HL-60 (cell line): ENCODE results near the gene NEDD4L.

Experiments used
- DNase-seq, 2 experiments: peaks; one replicate each; pipeline ENCODE4 v3.0.0-alpha.2; 2010 to 2020; ENCODE audit warnings: low read depth in 1 of 2, low spot score in 1 of 2
- H3K27ac ChIP-seq: fragments of 250-450 bp; sonication (Bioruptor Pico); replicated peaks from 2 replicates; pipeline ENCODE4 v1.5.1; 2020; ENCODE audit warnings: mild to moderate bottlenecking, moderate library complexity
- H3K27me3 ChIP-seq: fragments of 250-450 bp; sonication (Bioruptor Pico); 2 replicates; pipeline ENCODE4 v1.5.1; 2021; ENCODE audit warnings: mild to moderate bottlenecking, moderate library complexity; ENCODE audit not compliant: insufficient read depth, poor library complexity, severe bottlenecking
- H3K4me3 ChIP-seq: replicated peaks from 2 replicates; pipeline ENCODE4 v1.5.1; 2011; ENCODE audit warnings: mild to moderate bottlenecking, control low read depth, low read length; ENCODE audit not compliant: insufficient read depth
- CTCF ChIP-seq: IDR thresholded peaks from one replicate; pipeline ENCODE4 v1.5.1; 2011; ENCODE audit warnings: low read length, control low read depth, inconsistent platforms; ENCODE audit not compliant: insufficient read depth
- GABPA ChIP-seq: IDR thresholded peaks from 2 replicates; pipeline ENCODE4 v1.6.1; 2012; ENCODE audit warnings: low read depth
- POLR2AphosphoS5 ChIP-seq: IDR thresholded peaks from 2 replicates; pipeline ENCODE4 v1.6.1; 2012; ENCODE audit warnings: low read depth
- REST ChIP-seq: IDR thresholded peaks from 2 replicates; pipeline ENCODE4 v1.6.1; 2012; ENCODE audit warnings: low read depth; ENCODE audit not compliant: insufficient replicate concordance
- SPI1 ChIP-seq: IDR thresholded peaks from 2 replicates; pipeline ENCODE4 v1.6.1; 2012; ENCODE audit warnings: low read depth, mild to moderate bottlenecking, borderline replicate concordance

NEDD4L gene

GRCh38 chr18:58271770-58272169 is 227.7 kb downstream of the NEDD4L start:
- peaks cover 14% of the 10 kb centered on the region for H3K27me3 ChIP-seq
- H3K27ac ChIP-seq, result no peak overlapping the region
- DNase-seq, result no peak
- TF ChIP-seq POLR2AphosphoS5 (no peak), GABPA (no peak), REST (no peak), SPI1 (no peak), CTCF (no peak)
- no peak overlapping the region for H3K4me3 ChIP-seq

- Histone ChIP-seq H3K27me3 (peaks cover 17% of the 10 kb centered on the region), H3K4me3 (no peak overlapping the region), H3K27ac (no peak overlapping the region)
- TF ChIP-seq GABPA (no peak), CTCF (no peak), POLR2AphosphoS5 (no peak), SPI1 (no peak), REST (no peak)
- no peak for DNase-seq
These were observed 228.2 kb downstream of the NEDD4L start for GRCh38 chr18:58272209-58272608.

GRCh38 chr18:58272779-58273435 is 228.9 kb downstream of the NEDD4L start:
- H3K27ac ChIP-seq, result no peak overlapping the region
- H3K27me3 ChIP-seq, result peaks cover 14% of the 10 kb centered on the region
- H3K4me3 ChIP-seq, result no peak overlapping the region
- no peak for DNase-seq
- TF ChIP-seq CTCF (no peak), SPI1 (no peak), GABPA (no peak), REST (no peak), POLR2AphosphoS5 (no peak)
